Spleen (tissue), 11 donors: ENCODE results near the gene FRMD6. TPM values are rescaled to one million over a fixed set of nuclear protein-coding genes. Genes with fewer than 3 reads are reported as not detected.

Experiments used
- DNase-seq: peaks from one replicate; pipeline ENCODE4 v3.0.0-alpha.2; 2020
- H3K27ac ChIP-seq, 8 donors: fragments of 200-600 bp; sonication (generic) in 7 of 8; 1 replicate in 4 of 8; 2 replicates in 4 of 8; pipeline versions ENCODE4 v1.5.0 to v1.8.0; 2016 to 2021; ENCODE audit warnings: inconsistent platforms in 4 of 8, mild to moderate bottlenecking in 4 of 8, moderate library complexity in 1 of 8
- H3K27me3 ChIP-seq, 7 donors: fragments of 200-600 bp; sonication (generic) in 6 of 7; replicated peaks in 1 of 7; 1 replicate in 4 of 7; 2 replicates in 3 of 7; pipeline versions ENCODE4 v1.5.0 to v1.8.0; 2016 to 2021; ENCODE audit warnings: inconsistent platforms in 3 of 7, mild to moderate bottlenecking in 1 of 7
- H3K36me3 ChIP-seq, 6 donors: fragments of 200-600 bp; sonication (generic) in 5 of 6; 1 replicate in 4 of 6; 2 replicates in 2 of 6; pipeline versions ENCODE4 v1.5.0 to v1.8.0; 2016 to 2021; ENCODE audit warnings: inconsistent platforms in 2 of 6
- H3K4me1 ChIP-seq, 6 donors: fragments of 200-600 bp; sonication (generic) in 5 of 6; 1 replicate in 3 of 6; 2 replicates in 3 of 6; pipeline versions ENCODE4 v1.5.0 to v1.8.0; 2016 to 2021; ENCODE audit warnings: inconsistent platforms in 3 of 6
- H3K4me3 ChIP-seq, 8 donors: fragments of 200-600 bp; sonication (generic) in 7 of 8; 1 replicate in 4 of 8; 2 replicates in 4 of 8; pipeline versions ENCODE4 v1.5.0 to v1.8.0; 2016 to 2021; ENCODE audit warnings: inconsistent platforms in 4 of 8, mild to moderate bottlenecking in 4 of 8, moderate library complexity in 2 of 8
- H3K9me3 ChIP-seq, 8 donors: fragments of 200-600 bp; sonication (generic) in 7 of 8; 1 replicate in 4 of 8; 2 replicates in 4 of 8; pipeline versions ENCODE4 v1.5.0 to v1.8.0; 2016 to 2021; ENCODE audit warnings: inconsistent platforms in 4 of 8
- CTCF ChIP-seq, 11 experiments: fragments of 200-600 bp in 7 of 11; fragments of 450-650 bp in 4 of 11; sonication (generic) in 4 of 11; IDR thresholded peaks in 8 of 11; conservative IDR thresholded peaks in 3 of 11; 1 replicate in 7 of 11; 2 replicates in 4 of 11; pipeline versions ENCODE4 v1.4.0 to v1.8.0; 2016 to 2021; ENCODE audit warnings: antibody characterized with exemption in 11 of 11, inconsistent platforms in 4 of 11, mild to moderate bottlenecking in 1 of 11
- POLR2A ChIP-seq, 3 donors: fragments of 450-650 bp; IDR thresholded peaks; one replicate each; pipeline ENCODE4 v1.5.1; 2017; ENCODE audit warnings: antibody characterized with exemption in 3 of 3, mild to moderate bottlenecking in 1 of 3
- POLR2AphosphoS5 ChIP-seq, 3 donors: sonication (generic); formaldehyde crosslinking; IDR thresholded peaks; one replicate each; pipeline ENCODE4 v1.5.1; 2017; ENCODE audit warnings: antibody characterized with exemption in 3 of 3
- WGBS, 5 donors: extraction: QIAGEN DNeasy Blood & Tissue Kit in 3 of 5; methylation state at CpG; one replicate each; pipeline versions ENCODE4 v1.1.5 to v1.1.7; 2013 to 2018; 5-methylcytosine and 5-hydroxymethylcytosine counted together
- intact Hi-C: fragments of 100-400 bp; cut with DNase I; formaldehyde crosslinking; loops from one replicate; pipeline ENCODE4 v1.15.0; 2023; ENCODE audit warnings: low total_unique reads
- polyA plus RNA-seq, 3 donors: library from polyadenylated mRNA; stranded (reverse); fragments of 200-250 nt; gene quantifications; one replicate each; pipeline ENCODE4 v1.2.1, GENCODE V29; 2013
- total RNA-seq, 7 donors: library from RNA; depleted of rRNA in 3 of 7; stranded (reverse); fragments of >200 nt in 3 of 7; fragmentation: NEBNext Ultra II Directional in 4 of 7; extraction: Animal tissue kit (Norgen Biotek cat#: 25700) in 4 of 7; gene quantifications; one replicate each; pipeline versions ENCODE4 v1.1.0 to v1.2.1, GENCODE V29; 2016 to 2021
- donor health status: healthy with polysubstance abuse.
- donor health status: DM: no; HTN: no; CAD: no; lungs with moderate emphysema.
- donor health status: DM: no; HTN: no; CAD: no.
- donor health status: Bipolar disorder and iron deficiency.
- donor health status: healthy.
- donor health status: DM: no; HTN: no; CAD: no.
- donor health status: DM: yes; HTN: yes; CAD: no.

Gene FRMD6
- total and polyA plus RNA-seq, 10 donors = 2.2 to 37.2 (median 26.7) TPM

DNA sequence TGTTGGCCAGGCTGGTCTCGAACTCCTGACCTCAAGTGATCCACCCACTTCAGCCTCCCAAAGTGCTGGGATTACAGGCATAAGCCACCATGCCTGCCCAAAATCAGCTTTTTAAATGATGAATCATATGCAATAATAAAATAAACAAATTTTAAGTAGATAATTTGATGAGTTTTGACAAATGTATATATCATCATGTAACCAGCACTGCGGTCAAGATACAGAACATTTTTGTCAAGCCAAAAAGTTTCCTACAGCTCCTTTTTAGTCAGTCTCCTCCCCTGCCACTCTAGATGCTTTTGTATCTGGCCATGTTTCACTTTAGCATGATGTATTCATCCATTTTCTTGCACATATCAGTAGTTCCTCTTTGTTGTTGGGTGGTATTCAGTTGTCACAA is 17.2 kb downstream of the FRMD6 start:
- Histone ChIP-seq H3K9me3 (no peaks in the 10 kb centered on the region), H3K4me3 (no peak overlapping the region), H3K27me3 (no peaks in the 10 kb centered on the region), H3K27ac (no peak overlapping the region), H3K4me1 (no peaks in the 10 kb centered on the region), H3K36me3 (no peaks in the 10 kb centered on the region)
- 92 to 99% (median 96%) methylated on average over 2 of the region's 2 CpGs for WGBS, 5 donors
- no peak for DNase-seq
- TF ChIP-seq POLR2AphosphoS5 (IDR thresholded peaks at IDR 0.05) = no peak
- no peak for TF ChIP-seq CTCF (IDR thresholded peaks at IDR 0.05 in 8 of 11, conservative IDR thresholded peaks at IDR 0.05 in 3 of 11)
- TF ChIP-seq POLR2A (IDR thresholded peaks at IDR 0.05) = no peak
- intact Hi-C loops = no loop called here

DNA sequence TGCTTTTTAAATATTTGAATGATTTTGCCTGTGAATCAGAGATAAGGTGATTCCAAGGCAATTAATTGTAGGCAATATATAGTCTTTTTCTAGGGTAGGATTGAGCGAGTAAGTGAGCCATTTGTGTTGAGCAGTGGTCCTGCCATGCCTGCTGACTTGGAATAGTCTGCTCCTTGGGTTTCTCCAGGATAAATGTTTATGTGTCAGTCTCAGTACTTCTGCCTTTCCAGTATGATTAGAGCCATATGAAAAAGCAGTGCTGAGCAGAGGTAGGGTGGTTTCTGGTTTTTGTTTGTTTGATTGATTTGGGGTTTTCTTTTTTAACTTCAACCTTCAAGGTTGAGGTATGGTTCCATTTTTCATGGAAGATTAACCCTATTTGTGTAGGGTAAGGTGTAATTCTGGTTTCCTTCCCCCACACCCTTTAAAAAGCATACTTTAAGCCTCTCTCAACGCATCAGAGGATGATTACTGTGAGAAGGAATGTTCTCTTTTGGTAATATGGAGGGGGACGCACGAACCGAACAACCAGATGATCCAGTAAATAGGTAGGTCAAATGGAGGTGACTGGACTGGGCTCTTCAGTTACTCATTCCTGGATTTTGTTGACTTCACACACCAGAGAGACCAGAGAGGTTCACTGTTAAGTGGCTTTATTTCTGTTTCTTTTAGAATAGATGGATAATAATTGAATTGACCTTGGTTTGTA is 22.7 kb downstream of the FRMD6 start:
- TF ChIP-seq POLR2AphosphoS5 (IDR thresholded peaks at IDR 0.05) = no peak
- TF ChIP-seq POLR2A (IDR thresholded peaks at IDR 0.05) = no peak
- no peak for TF ChIP-seq CTCF (IDR thresholded peaks at IDR 0.05 in 8 of 11, conservative IDR thresholded peaks at IDR 0.05 in 3 of 11)
- Histone ChIP-seq H3K27ac (no peak overlapping the region), H3K9me3 (no peaks in the 10 kb centered on the region), H3K27me3 (no peaks in the 10 kb centered on the region), H3K4me1 (no peaks in the 10 kb centered on the region), H3K4me3 (no peak overlapping the region), H3K36me3 (no peaks in the 10 kb centered on the region)
- WGBS, 5 donors = 91 to 97% (median 96%) methylated on average over 5 of the region's 5 CpGs
- DNase-seq = no peak
- intact Hi-C loops = no loop called here

DNA sequence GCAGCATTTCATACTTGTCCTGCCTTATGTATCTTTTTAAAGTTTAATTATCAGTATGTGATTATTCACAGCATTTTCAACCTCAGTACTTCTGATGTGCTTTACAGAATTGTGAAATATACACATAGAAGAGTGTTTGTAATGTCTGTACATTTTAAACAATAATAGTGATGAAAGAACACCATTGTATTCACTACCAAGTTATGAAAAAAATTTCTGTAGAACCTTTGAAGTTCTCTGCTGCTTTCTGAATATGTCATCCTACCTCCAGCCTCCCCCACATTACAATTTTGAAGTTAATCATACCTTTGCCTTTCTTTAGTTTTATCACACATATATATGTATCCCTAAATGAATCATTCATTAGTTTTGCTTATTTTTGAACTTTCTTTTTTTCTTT is 24.8 kb downstream of the FRMD6 start:
- Histone ChIP-seq H3K27me3 (no peaks in the 10 kb centered on the region), H3K4me3 (no peak overlapping the region), H3K27ac (no peak overlapping the region), H3K36me3 (no peaks in the 10 kb centered on the region), H3K9me3 (no peaks in the 10 kb centered on the region), H3K4me1 (no peaks in the 10 kb centered on the region)
- intact Hi-C loops = no loop called here
- TF ChIP-seq POLR2AphosphoS5 (IDR thresholded peaks at IDR 0.05) = no peak
- no peak for DNase-seq

DNA sequence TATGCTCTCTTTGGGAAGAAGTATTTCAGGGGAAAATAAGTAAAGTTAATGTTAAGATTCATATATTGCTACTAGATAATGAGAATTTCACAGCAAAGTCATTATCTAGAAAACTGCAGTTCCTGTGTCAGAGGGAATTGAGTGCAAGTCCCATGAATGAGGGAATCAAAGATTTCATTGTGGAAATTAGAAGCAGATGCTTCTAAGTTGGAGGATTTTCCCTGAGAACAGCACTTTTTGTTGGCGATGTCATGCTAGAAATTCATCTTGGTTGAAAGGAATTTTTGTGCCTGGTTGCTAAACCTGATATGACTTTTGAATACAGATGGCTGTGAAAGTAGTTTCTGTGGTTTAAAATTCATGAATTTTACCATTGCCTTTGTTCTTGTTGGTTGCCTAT is 25.6 kb downstream of the FRMD6 start:
- no peaks in the 10 kb centered on the region for H3K4me1 ChIP-seq
- no peaks in the 10 kb centered on the region for H3K36me3 ChIP-seq
- no peak overlapping the region for H3K27ac ChIP-seq
- H3K27me3 ChIP-seq = no peaks in the 10 kb centered on the region
- H3K4me3 ChIP-seq = no peak overlapping the region
- WGBS, 5 donors = 73 to 90% (median 83%) methylated on average over 1 of the region's 1 CpG
- no peak for DNase-seq
- intact Hi-C loops = no loop called here
- H3K9me3 ChIP-seq = no peaks in the 10 kb centered on the region
- TF ChIP-seq POLR2AphosphoS5 (IDR thresholded peaks at IDR 0.05) (no peak), CTCF (IDR thresholded peaks at IDR 0.05 in 8 of 11, conservative IDR thresholded peaks at IDR 0.05 in 3 of 11) (no peak), POLR2A (IDR thresholded peaks at IDR 0.05) (no peak)

DNA sequence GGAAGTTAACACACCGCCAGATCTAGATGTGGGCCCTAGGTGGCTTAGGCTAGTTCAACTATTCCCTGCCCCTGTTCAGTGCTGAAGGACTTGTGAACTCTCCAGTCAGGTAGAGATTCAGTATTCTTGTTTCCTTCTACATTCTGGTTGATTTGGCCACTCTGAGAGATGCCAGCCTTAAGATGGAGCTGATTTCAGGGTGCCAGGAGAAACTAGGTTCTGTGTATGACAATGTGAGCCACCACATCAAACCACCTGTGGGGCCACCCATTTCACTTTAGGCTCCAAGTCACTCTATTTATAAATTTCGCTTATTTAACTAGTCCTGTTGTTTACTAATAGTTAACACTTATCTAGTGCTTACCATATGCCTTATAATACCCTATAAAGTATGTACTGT is 26.0 kb downstream of the FRMD6 start:
- no peak overlapping the region for H3K27ac ChIP-seq
- WGBS, 5 donors = 76 to 91% (median 87%) methylated on average over 2 of the region's 2 CpGs
- no peak overlapping the region for H3K4me3 ChIP-seq
- no peak for TF ChIP-seq POLR2A (IDR thresholded peaks at IDR 0.05)
- TF ChIP-seq CTCF (IDR thresholded peaks at IDR 0.05 in 8 of 11, conservative IDR thresholded peaks at IDR 0.05 in 3 of 11) = no peak
- no peak for TF ChIP-seq POLR2AphosphoS5 (IDR thresholded peaks at IDR 0.05)
- no peak for DNase-seq
- no peaks in the 10 kb centered on the region for H3K36me3 ChIP-seq
- H3K27me3 ChIP-seq = no peaks in the 10 kb centered on the region
- H3K4me1 ChIP-seq = no peaks in the 10 kb centered on the region
- no peaks in the 10 kb centered on the region for H3K9me3 ChIP-seq
- intact Hi-C loops = no loop called here
